HT1080 (cell line): ENCODE results near the gene FAM110D. TPM values are rescaled to one million over a fixed set of nuclear protein-coding genes. Genes with fewer than 3 reads are reported as not detected.

Experiments
- DNase-seq: peaks from one replicate; pipeline ENCODE4 v3.0.0-alpha.2; 2015; ENCODE audit warnings: low read depth
- total RNA-seq: library from RNA; depleted of rRNA; stranded (reverse); fragments of >200 nt; shearing (Covaris generic); gene quantifications from 2 replicates; pipeline ENCODE4 v1.2.3, GENCODE V29; 2014; rRNA removed

Gene FAM110D
- total RNA-seq, 1 experiment from 2014 or later = 0.19 TPM

- DNase-seq = no peak
Measured at GRCh38 chr1:26184086-26184485, 25.2 kb downstream of the FAM110D start.

GRCh38 chr1:26184883-26185282 is 26.0 kb downstream of the FAM110D start:
- no peak for DNase-seq

GRCh38 chr1:26187882-26188281 is 29.0 kb downstream of the FAM110D start:
- no peak for DNase-seq

GRCh38 chr1:26188477-26188876 is 29.6 kb downstream of the FAM110D start:
- DNase-seq = no peak

GRCh38 chr1:26189331-26189730 is 30.5 kb downstream of the FAM110D start:
- DNase-seq = no peak

- DNase-seq = no peak
Measured at GRCh38 chr1:26189751-26190275, 30.9 kb downstream of the FAM110D start.

GRCh38 chr1:26190373-26190987 is 31.6 kb downstream of the FAM110D start, which contains the start of gene CATSPER4:
Gene CATSPER4, plus strand, starts transcription at chr1:26190602. Its CDS starts 26 bp downstream, at chr1:26190628.
- DNase-seq = peak; percentile 52

GRCh38 chr1:26191739-26192138 is 32.9 kb downstream of the FAM110D start:
- DNase-seq = no peak

- no peak for DNase-seq
Measured at GRCh38 chr1:26195805-26196204, 36.9 kb downstream of the FAM110D start.

- no peak for DNase-seq
Measured at GRCh38 chr1:26197301-26197700, 38.4 kb downstream of the FAM110D start.

- DNase-seq = no peak
Measured at GRCh38 chr1:26197813-26198212, 38.9 kb downstream of the FAM110D start.

GRCh38 chr1:26200413-26200812 is 41.5 kb downstream of the FAM110D start:
- no peak for DNase-seq

- no peak for DNase-seq
Measured at GRCh38 chr1:26203642-26204318, 44.9 kb downstream of the FAM110D start.

GRCh38 chr1:26210147-26210870 is 51.4 kb downstream of the FAM110D start:
- no peak for DNase-seq

- DNase-seq = no peak
Measured at GRCh38 chr1:26212726-26213125, 53.8 kb downstream of the FAM110D start.

- no peak for DNase-seq
Measured at GRCh38 chr1:26213335-26213905, 54.5 kb downstream of the FAM110D start.

Other genes with a start within 250 kb of the FAM110D start
- 5.4 and 7.1 TPM in 2 replicates for gene PAFAH2, start 161.0 kb upstream of the FAM110D start, total RNA-seq
- not detected in 2 replicates for gene EXTL1, start 137.3 kb upstream of the FAM110D start, total RNA-seq
- gene SLC30A2, start 113.0 kb upstream of the FAM110D start, total RNA-seq = not detected in 2 replicates
- not detected in 2 replicates for gene TRIM63, start 91.4 kb upstream of the FAM110D start, total RNA-seq
- 4.0 and 4.5 TPM in 2 replicates for gene PDIK1L, start 47.3 kb upstream of the FAM110D start, total RNA-seq
- not detected in 2 replicates for gene C1orf232, start 9.9 kb downstream of the FAM110D start, total RNA-seq
- 51.1 and 51.9 TPM in 2 replicates for gene ZNF593, start 10.8 kb downstream of the FAM110D start, total RNA-seq
- gene ZNF593OS, start 12.8 kb downstream of the FAM110D start, total RNA-seq = not detected in 2 replicates
- gene CNKSR1, start 18.4 kb downstream of the FAM110D start, total RNA-seq = 0.10 and 0.26 TPM in 2 replicates
- not detected in 2 replicates for gene CATSPER4, start 31.5 kb downstream of the FAM110D start, total RNA-seq
- gene CEP85, start 75.1 kb downstream of the FAM110D start, total RNA-seq = 15.5 and 18.3 TPM in 2 replicates
- 143 and 314 TPM in 2 replicates for gene SH3BGRL3, start 121.0 kb downstream of the FAM110D start, total RNA-seq
- 4.0 and 4.5 TPM in 2 replicates for gene UBXN11, start 147.6 kb downstream of the FAM110D start, total RNA-seq
- not detected in 2 replicates for gene CD52, start 158.9 kb downstream of the FAM110D start, total RNA-seq
- 0.03 and 0.27 TPM in 2 replicates for gene CRYBG2, start 195.1 kb downstream of the FAM110D start, total RNA-seq
- not detected in 2 replicates for gene ZNF683, start 213.7 kb downstream of the FAM110D start, total RNA-seq